OCI-LY1 (cell line): ENCODE results near the gene CHN1.

ENCODE experiments used
- H2AFZ ChIP-seq: fragments of 200-600 bp; sonication (generic), shearing (Covaris generic); 2 replicates; pipeline ENCODE4 v1.6.0; 2014; ENCODE audit warnings: antibody characterized with exemption, mild to moderate bottlenecking, low read length
- H3F3A ChIP-seq: fragments of 200-600 bp; sonication (generic), shearing (Covaris generic); 2 replicates; pipeline ENCODE4 v1.6.0; 2014; ENCODE audit warnings: mild to moderate bottlenecking, antibody characterized with exemption, low read length, moderate library complexity; ENCODE audit not compliant: insufficient read depth
- H3K27ac ChIP-seq: fragments of 200-600 bp; sonication (generic); 2 replicates; pipeline ENCODE4 v1.5.1; 2014; ENCODE audit warnings: low read length, mixed run types, mild to moderate bottlenecking, low read depth; ENCODE audit not compliant: poor library complexity, severe bottlenecking
- H3K27me3 ChIP-seq: fragments of 200-600 bp; sonication (generic); 2 replicates; pipeline ENCODE4 v1.6.0; 2014; ENCODE audit warnings: antibody characterized with exemption, mild to moderate bottlenecking, low read length, moderate library complexity; ENCODE audit not compliant: insufficient read depth
- H3K36me3 ChIP-seq: fragments of 200-600 bp; sonication (generic); 2 replicates; pipeline ENCODE4 v1.6.1; 2014; ENCODE audit warnings: mild to moderate bottlenecking, antibody characterized with exemption, low read length, moderate library complexity, mixed read lengths; ENCODE audit not compliant: insufficient read depth
- H3K4me1 ChIP-seq: fragments of 200-600 bp; sonication (generic); 2 replicates; pipeline ENCODE4 v1.5.1; 2014; ENCODE audit warnings: mild to moderate bottlenecking, low read length, moderate library complexity; ENCODE audit not compliant: insufficient read depth, severe bottlenecking
- H3K4me2 ChIP-seq: fragments of 200-600 bp; sonication (generic), shearing (Covaris generic); 2 replicates; pipeline ENCODE4 v1.6.1; 2014; ENCODE audit warnings: low read length
- H3K4me3 ChIP-seq: fragments of 200-600 bp; sonication (generic); 2 replicates; pipeline ENCODE4 v1.5.1; 2014; ENCODE audit warnings: low read length, low read depth, mild to moderate bottlenecking, mixed read lengths; ENCODE audit not compliant: poor library complexity, severe bottlenecking
- H3K79me2 ChIP-seq: fragments of 200-600 bp; shearing (Covaris generic); 2 replicates; pipeline ENCODE4 v1.6.1; 2016; ENCODE audit warnings: mixed run types, low read length, mixed read lengths; ENCODE audit not compliant: insufficient read depth
- H3K9ac ChIP-seq: fragments of 200-600 bp; sonication (generic), shearing (Covaris generic); 2 replicates; pipeline ENCODE4 v1.6.1; 2014; ENCODE audit warnings: mild to moderate bottlenecking, low read length, mixed read lengths
- H3K9me2 ChIP-seq: fragments of 200-600 bp; sonication (generic), shearing (Covaris generic); 2 replicates; pipeline ENCODE4 v1.6.1; 2014; ENCODE audit warnings: low read depth, mild to moderate bottlenecking, low read length, mixed read lengths
- H3K9me3 ChIP-seq: fragments of 200-600 bp; shearing (Covaris generic); 2 replicates; pipeline ENCODE4 v1.6.1; 2014; ENCODE audit warnings: low read length, mixed read lengths
- H4K20me1 ChIP-seq: fragments of 200-600 bp; sonication (generic), shearing (Covaris generic); 2 replicates; pipeline ENCODE4 v1.6.0; 2016; ENCODE audit warnings: mild to moderate bottlenecking, low read length; ENCODE audit not compliant: insufficient read depth
- CTCF ChIP-seq: fragments of 200-600 bp; sonication (generic), shearing (Covaris generic); IDR thresholded peaks from 2 replicates; pipeline ENCODE4 v1.5.1; 2017; ENCODE audit warnings: mild to moderate bottlenecking, antibody characterized with exemption, low read length, moderate library complexity, mixed read lengths
- EZH2 ChIP-seq: fragments of 200-600 bp; sonication (generic), shearing (Covaris generic); IDR thresholded peaks from 2 replicates; pipeline ENCODE4 v1.8.0; 2017; ENCODE audit warnings: borderline replicate concordance, mixed run types, mild to moderate bottlenecking, antibody characterized with exemption, low read length, moderate library complexity, mixed read lengths

CHN1 gene

GRCh38 chr2:174802459-174802858, 202.7 kb downstream of the CHN1 start:
- no peaks in the 10 kb centered on the region for H3K36me3 ChIP-seq
- no peaks in the 10 kb centered on the region for H4K20me1 ChIP-seq
- no peak overlapping the region for H2AFZ ChIP-seq
- H3K4me1 ChIP-seq: no peaks in the 10 kb centered on the region
- H3K4me3 ChIP-seq: no peak overlapping the region
- H3K4me2 ChIP-seq: no peak overlapping the region
- no peaks in the 10 kb centered on the region for H3K9me3 ChIP-seq
- no peaks in the 10 kb centered on the region for H3F3A ChIP-seq
- H3K9me2 ChIP-seq: no peaks in the 10 kb centered on the region
- H3K79me2 ChIP-seq: no peaks in the 10 kb centered on the region
- TF ChIP-seq EZH2 (no peak), CTCF (no peak)
- H3K9ac ChIP-seq: no peak overlapping the region
- no peaks in the 10 kb centered on the region; the same call in 1 of the 2 replicates for H3K27me3 ChIP-seq
- no peak overlapping the region for H3K27ac ChIP-seq

- H3K9ac ChIP-seq: no peak overlapping the region
- no peak overlapping the region for H2AFZ ChIP-seq
- TF ChIP-seq CTCF: no peak
- no peak for TF ChIP-seq EZH2
- H3K4me3 ChIP-seq: no peak overlapping the region
- H4K20me1 ChIP-seq: no peaks in the 10 kb centered on the region
- H3K9me2 ChIP-seq: no peaks in the 10 kb centered on the region
- no peak overlapping the region for H3K4me2 ChIP-seq
- no peaks in the 10 kb centered on the region for H3K79me2 ChIP-seq
- no peaks in the 10 kb centered on the region for H3K27me3 ChIP-seq
- H3F3A ChIP-seq: no peaks in the 10 kb centered on the region
- no peaks in the 10 kb centered on the region for H3K36me3 ChIP-seq
- no peaks in the 10 kb centered on the region for H3K4me1 ChIP-seq
- H3K27ac ChIP-seq: no peak overlapping the region
- no peaks in the 10 kb centered on the region for H3K9me3 ChIP-seq
Measured at GRCh38 chr2:174800436-174801205, 204.6 kb downstream of the CHN1 start.

- Histone ChIP-seq H3F3A (no peaks in the 10 kb centered on the region), H3K9me2 (no peaks in the 10 kb centered on the region), H3K4me1 (no peaks in the 10 kb centered on the region), H3K4me3 (no peak overlapping the region), H4K20me1 (no peaks in the 10 kb centered on the region), H3K9ac (no peak overlapping the region), H3K4me2 (no peak overlapping the region), H3K79me2 (no peaks in the 10 kb centered on the region), H3K27ac (no peak overlapping the region), H3K9me3 (no peaks in the 10 kb centered on the region), H3K27me3 (no peaks in the 10 kb centered on the region), H3K36me3 (no peaks in the 10 kb centered on the region), H2AFZ (no peak overlapping the region)
- no peak for TF ChIP-seq CTCF
- no peak for TF ChIP-seq EZH2
Measured at GRCh38 chr2:174798801-174799200, 206.4 kb downstream of the CHN1 start.
